NCI-H2196 treated with DMSO at 0.1 percent for 48 hours (cell line): ENCODE results near the gene VWF.

Source experiments
- DNase-seq: peaks from one replicate; lab custom pipeline; 2025; ENCODE audit not compliant: unreplicated experiment; lab: John Stamatoyannopoulos, UW

VWF gene

GRCh38 chr12:5960783-5961182 lies 163.7 kb downstream of the VWF start:
- DNase-seq = no peak

- no peak for DNase-seq
Measured at GRCh38 chr12:5956987-5957386, 167.5 kb downstream of the VWF start.

- no peak for DNase-seq
Measured at GRCh38 chr12:5954661-5955060, 169.8 kb downstream of the VWF start.

GRCh38 chr12:5953835-5954586 lies 170.5 kb downstream of the VWF start:
- DNase-seq = no peak

- DNase-seq = no peak
Measured at GRCh38 chr12:5952031-5952430, 172.4 kb downstream of the VWF start.

GRCh38 chr12:5948696-5949095 lies 175.8 kb downstream of the VWF start:
- no peak for DNase-seq

- DNase-seq = no peak
Measured at GRCh38 chr12:5947006-5947405, 177.5 kb downstream of the VWF start.

GRCh38 chr12:5946388-5946787 lies 178.1 kb downstream of the VWF start:
- no peak for DNase-seq

GRCh38 chr12:5945071-5946008 lies 179.1 kb downstream of the VWF start, which contains the start of gene ANO2:
TSS of gene ANO2 (minus strand) at chr12:5945259. CDS start at chr12:5945217, 42 bp downstream.
- no peak for DNase-seq

GRCh38 chr12:5944688-5945070 lies 179.8 kb downstream of the VWF start:
- no peak for DNase-seq

- no peak for DNase-seq
Measured at GRCh38 chr12:5944053-5944452, 180.4 kb downstream of the VWF start.

GRCh38 chr12:5941907-5942306 lies 182.6 kb downstream of the VWF start:
- no peak for DNase-seq

GRCh38 chr12:5927732-5928516 lies 196.5 kb downstream of the VWF start:
- DNase-seq = no peak

- DNase-seq = no peak
Measured at GRCh38 chr12:5925646-5926045, 198.8 kb downstream of the VWF start.

- no peak for DNase-seq
Measured at GRCh38 chr12:5924342-5924741, 200.1 kb downstream of the VWF start.

- no peak for DNase-seq
Measured at GRCh38 chr12:5923751-5924150, 200.7 kb downstream of the VWF start.

GRCh38 chr12:5923043-5923605 lies 201.3 kb downstream of the VWF start:
- DNase-seq = no peak

- no peak for DNase-seq
Measured at GRCh38 chr12:5921966-5922899, 202.2 kb downstream of the VWF start.

- DNase-seq = no peak
Measured at GRCh38 chr12:5921027-5921909, 203.2 kb downstream of the VWF start.
